PC-9 (cell line): ENCODE measurements around the gene ISM2. TPM values are rescaled to one million over a fixed set of nuclear protein-coding genes. Genes with fewer than 3 reads are reported as not detected.
A peak's percentile ranks its signal among the peaks of the same experiment; 100 is the strongest.
"Not testable (repeated sequence)": the region's sequence is repeated elsewhere in the genome, so short reads cannot be mapped to it uniquely, and the experiment has no call there.

ENCODE experiments used
- Bru-seq: library from RNA; stranded (reverse); fragments of 400-500 nt; gene quantifications from one replicate; lab custom pipeline; 2021; lab: Mats Ljungman, UMichigan
- BruChase-seq, 2 experiments: library from RNA; stranded (reverse); fragments of 400-500 nt; gene quantifications; one replicate each; lab custom pipeline; 2021; lab: Mats Ljungman, UMichigan
- BruUV-seq: library from RNA; stranded (reverse); fragments of 400-500 nt; replicated peaks from 2 replicates; lab custom pipeline; 2021; lab: Mats Ljungman, UMichigan
- CTCF ChIA-PET: fragments of 300-600 bp; sonication (Branson Sonifier 250); formaldehyde crosslinking; loops from one replicate; lab custom pipeline; 2022; ENCODE audit warnings: antibody characterized with exemption; lab: Charles Lee
- POLR2A ChIA-PET: fragments of 300-600 bp; sonication (Branson Sonifier 250); formaldehyde crosslinking; loops from one replicate; lab custom pipeline; 2022; ENCODE audit warnings: antibody characterized with exemption; ENCODE audit not compliant: unreplicated experiment; lab: Charles Lee
- DNase-seq, 2 experiments: peaks; one replicate each; pipeline versions ENCODE4 v3.0.0 to v3.0.0-alpha.2; 2015 to 2022; ENCODE audit warnings: mixed read lengths in 1 of 2
- H2AFZ ChIP-seq: fragments of 200-600 bp; sonication (generic); 2 replicates; pipeline ENCODE4 v1.8.1; 2017; ENCODE audit warnings: antibody characterized with exemption
- H3F3A ChIP-seq: fragments of 200-600 bp; sonication (generic); 2 replicates; pipeline ENCODE4 v1.8.1; 2017; ENCODE audit warnings: antibody characterized with exemption, mild to moderate bottlenecking, low read depth; ENCODE audit not compliant: insufficient read depth
- H3K27ac ChIP-seq: fragments of 200-600 bp; sonication (generic); 2 replicates; pipeline ENCODE4 v1.6.1; 2016; ENCODE audit warnings: mixed run types
- H3K27me3 ChIP-seq: fragments of 200-600 bp; sonication (generic); 2 replicates; pipeline ENCODE4 v1.6.1; 2016; ENCODE audit warnings: low read depth, mixed run types; ENCODE audit not compliant: insufficient read depth
- H3K36me3 ChIP-seq: fragments of 200-600 bp; sonication (generic); 2 replicates; pipeline ENCODE4 v1.6.1; 2016; ENCODE audit warnings: low read depth, mixed run types
- H3K4me1 ChIP-seq: fragments of 200-600 bp; sonication (generic); replicated peaks from 2 replicates; pipeline ENCODE4 v1.6.1; 2016; ENCODE audit warnings: mixed run types; ENCODE audit not compliant: insufficient read depth
- H3K4me2 ChIP-seq: fragments of 200-600 bp; sonication (generic); 2 replicates; pipeline ENCODE4 v1.6.1; 2017; ENCODE audit warnings: mixed run types
- H3K4me3 ChIP-seq: fragments of 200-600 bp; sonication (generic); 2 replicates; pipeline ENCODE4 v1.6.1; 2016; ENCODE audit warnings: mixed run types
- H3K79me2 ChIP-seq: fragments of 200-600 bp; sonication (generic); 2 replicates; pipeline ENCODE4 v1.6.1; 2017; ENCODE audit warnings: low read depth, mixed run types
- H3K9me2 ChIP-seq: fragments of 200-600 bp; sonication (generic); 2 replicates; pipeline ENCODE4 v1.8.1; 2017; ENCODE audit warnings: mild to moderate bottlenecking; ENCODE audit not compliant: insufficient read depth
- H3K9me3 ChIP-seq: fragments of 200-600 bp; sonication (generic); 2 replicates; pipeline ENCODE4 v1.8.1; 2016; ENCODE audit warnings: low read depth; ENCODE audit not compliant: insufficient read depth
- H4K20me1 ChIP-seq: fragments of 200-600 bp; sonication (generic); 2 replicates; pipeline ENCODE4 v1.8.1; 2017; ENCODE audit not compliant: insufficient read depth
- CTCF ChIP-seq: fragments of 200-600 bp; sonication (generic); conservative IDR thresholded peaks from 2 replicates; pipeline ENCODE4 v1.6.1; 2017; ENCODE audit warnings: mixed run types, antibody characterized with exemption, mild to moderate bottlenecking, moderate library complexity
- EZH2 ChIP-seq: fragments of 200-600 bp; sonication (generic); IDR thresholded peaks from 2 replicates; pipeline ENCODE4 v1.8.0; 2017; ENCODE audit warnings: antibody characterized with exemption, low read depth
- intact Hi-C: fragments of 100-400 bp; cut with micrococcal nuclease; formaldehyde crosslinking; loops from one replicate; pipeline ENCODE4 v1.10.0; 2022; ENCODE audit not compliant: unreplicated experiment
- long read RNA-seq: library from polyadenylated mRNA; stranded (forward); transcript quantifications from one replicate; pipeline ENCODE4 v2.0.0, GENCODE V29; 2022
- total RNA-seq: library from RNA; stranded (reverse); gene quantifications from 2 replicates; pipeline ENCODE4 v1.2.3, GENCODE V29; 2021

Gene ISM2
- total RNA-seq (0.20 TPM in 1 of 2 replicates, not detected in the other), Bru-seq, nascent RNA (percentile 10 among the genes with signal in this experiment), BruChase-seq, experiment 1, labeled RNA remaining after a 2-hour chase (percentile 9 among the genes with signal in this experiment), BruChase-seq, experiment 2, labeled RNA remaining after a 6-hour chase (percentile 11 among the genes with signal in this experiment)
- long read RNA-seq: 0 reads

DNA sequence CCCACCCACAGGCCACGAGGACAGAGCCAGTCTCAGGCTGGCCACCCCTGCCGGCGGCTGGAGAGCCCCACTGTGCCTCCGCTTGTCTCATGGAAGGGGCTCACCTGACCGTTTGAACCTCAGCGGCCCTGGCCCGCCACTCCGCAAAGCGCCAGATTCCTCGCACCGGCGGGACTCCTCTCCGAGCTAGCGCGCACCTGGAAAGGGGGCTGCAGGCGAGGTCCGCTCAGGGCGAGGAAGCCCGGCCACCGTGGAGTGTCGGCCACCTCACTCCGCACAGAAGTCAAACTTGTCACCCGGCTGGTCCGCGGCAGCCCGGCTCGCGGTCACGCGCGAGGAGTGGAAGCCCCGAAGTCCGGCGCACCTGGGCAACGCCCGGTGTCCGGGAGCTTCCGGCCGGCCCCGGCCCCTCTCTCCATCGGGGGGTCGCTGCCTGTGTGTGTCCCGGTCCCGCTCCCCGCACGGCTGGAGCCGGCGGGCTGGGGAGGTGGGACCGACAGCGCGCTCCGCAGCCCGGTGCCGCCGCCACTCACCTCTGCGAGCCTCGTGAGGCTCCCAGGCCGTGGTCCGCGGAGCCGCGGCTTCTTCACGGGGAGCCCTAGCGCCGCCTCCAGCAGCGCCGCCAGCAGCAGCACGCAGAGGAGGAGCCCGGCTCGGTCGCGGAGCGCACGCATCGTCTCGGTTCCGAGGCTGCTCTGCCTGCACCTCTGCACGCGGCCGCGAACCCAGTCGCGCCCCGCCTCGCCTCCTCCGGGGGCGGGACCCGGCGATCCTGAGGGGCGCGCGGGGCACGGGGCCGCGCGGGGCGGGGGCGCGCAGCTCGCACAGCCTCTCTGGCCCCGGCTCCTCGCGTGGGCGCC lies at the start of gene ISM2:
Gene ISM2, minus strand, starts transcription at position 697 of the 860 bp plus-strand sequence. Its CDS starts 23 bp downstream, at position 674.
- Histone ChIP-seq H3K79me2 (no peaks in the 10 kb centered on the region), H3K27me3 (no peaks in the 10 kb centered on the region), H3K4me1 (no peaks in the 10 kb centered on the region), H3K9me3 (no peaks in the 10 kb centered on the region), H3F3A (peaks cover 11% of the 10 kb centered on the region; the same call in 1 of the 2 replicates), H4K20me1 (no peaks in the 10 kb centered on the region), H3K36me3 (no peaks in the 10 kb centered on the region), H3K9me2 (no peaks in the 10 kb centered on the region), H3K4me3 (no peak within 1 kb of the TSS), H3K4me2 (no peak within 1 kb of the TSS), H2AFZ (no peak within 1 kb of the TSS), H3K27ac (no peak within 1 kb of the TSS)
- DNase-seq: peak in 1 of 2 experiments; percentile 56
- intact Hi-C loops: no loop called here
- POLR2A ChIA-PET: no interaction called here
- CTCF ChIA-PET: no interaction called here
- no peak for TF ChIP-seq CTCF
- no peak for TF ChIP-seq EZH2
- no TSS peak for BruUV-seq

DNA sequence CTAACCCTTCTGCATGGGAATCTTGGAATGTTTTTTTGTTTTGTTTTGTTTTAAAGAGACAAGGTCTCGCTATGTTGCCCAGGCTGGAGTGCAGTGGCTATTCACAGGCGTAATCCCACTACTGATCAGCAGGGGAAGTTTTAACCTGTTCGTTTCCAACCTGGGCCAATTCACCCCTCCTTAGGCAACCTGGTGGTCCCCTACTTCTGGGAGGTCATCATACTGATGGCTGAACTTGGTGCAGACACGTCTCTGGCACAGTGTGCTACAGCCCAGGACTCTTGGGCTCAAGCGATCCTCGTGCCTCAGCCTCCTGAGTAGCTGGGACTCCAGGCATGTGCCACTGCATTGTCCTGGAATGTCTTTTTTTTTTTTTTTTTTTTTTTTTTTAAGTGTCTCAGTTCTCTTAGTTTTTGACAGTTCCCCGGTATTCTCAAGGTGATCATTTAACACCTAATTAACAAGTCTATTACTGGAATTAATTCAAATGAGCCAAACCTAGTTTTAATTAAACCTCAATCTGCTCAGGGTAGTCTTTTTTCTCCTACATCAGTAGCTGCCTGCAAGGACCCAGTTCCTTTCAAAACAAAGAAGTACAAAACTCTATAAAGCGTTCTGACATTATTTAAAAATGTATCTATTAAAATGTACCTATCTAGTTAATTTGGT lies 49.0 kb upstream of the ISM2 start:
- ChIA-PET POLR2A (no interaction called here), CTCF (no interaction called here)

DNA sequence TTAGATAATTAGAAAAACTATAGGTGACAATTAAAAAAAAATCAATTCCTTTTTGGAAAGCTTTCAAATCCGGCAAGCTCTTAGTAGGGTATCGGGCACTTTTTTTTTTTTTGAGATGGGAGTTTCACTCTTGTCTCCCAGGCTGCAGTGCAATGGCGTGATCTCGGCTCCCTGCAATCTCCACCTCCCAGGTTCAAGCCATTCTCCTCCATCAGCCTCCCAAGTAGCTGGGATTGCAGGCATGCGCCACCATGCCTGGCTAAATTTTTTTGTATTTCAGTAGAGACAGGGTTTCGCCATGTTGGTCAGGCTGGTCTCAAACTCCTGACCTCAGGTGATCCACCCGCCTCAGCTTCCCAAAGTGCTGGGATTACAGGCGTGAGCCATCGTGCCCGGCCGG lies 46.6 kb upstream of the ISM2 start:
- BruUV-seq: not testable (repeated sequence)

More for the DNA sequence above, 49.0 kb upstream of the ISM2 start:
- H3K27me3 ChIP-seq: no peaks in the 10 kb centered on the region
- H3K27ac ChIP-seq: no peak overlapping the region
- peaks cover 4% of the 10 kb centered on the region; the same call in 1 of the 2 replicates for H4K20me1 ChIP-seq
- BruUV-seq: no TSS peak
- no peaks in the 10 kb centered on the region for H3K79me2 ChIP-seq
- no peaks in the 10 kb centered on the region for H3K9me2 ChIP-seq
- peaks cover 4% of the 10 kb centered on the region; the same call in 1 of the 2 replicates for H3F3A ChIP-seq
- no peak overlapping the region for H3K4me2 ChIP-seq
- peaks cover 35% of the 10 kb centered on the region; the same call in 1 of the 2 replicates for H3K36me3 ChIP-seq
- no peak overlapping the region for H2AFZ ChIP-seq
- no peaks in the 10 kb centered on the region for H3K9me3 ChIP-seq
- intact Hi-C loops: no loop called here
- TF ChIP-seq EZH2 (no peak), CTCF (peak; percentile 58; the same call in 1 of the 2 replicates)
- DNase-seq: no peak
- H3K4me1 ChIP-seq: no peaks in the 10 kb centered on the region
- H3K4me3 ChIP-seq: no peak overlapping the region

More for the DNA sequence above, 46.6 kb upstream of the ISM2 start:
- H3K9me2 ChIP-seq, H3K9me3 ChIP-seq, H3K27me3 ChIP-seq, H3K27ac ChIP-seq, H3K4me1 ChIP-seq, H3F3A ChIP-seq, H3K4me3 ChIP-seq, H4K20me1 ChIP-seq, intact Hi-C loops, DNase-seq, H3K79me2 ChIP-seq, H3K4me2 ChIP-seq, H2AFZ ChIP-seq: not testable (repeated sequence)
- ChIA-PET CTCF (interaction anchor here (0.7 to 1.0 kb wide), 2 partner anchors 146 to 395 kb away, joined by 3 to 6 read pairs; no protein-coding TSS in a partner anchor), POLR2A (interaction anchor here (0.7 kb wide), 1 partner anchor 394 kb away, joined by 3 read pairs; no protein-coding TSS in a partner anchor)
- peaks cover 31% of the 10 kb centered on the region; the same call in 1 of the 2 replicates for H3K36me3 ChIP-seq
